PFSK-1 (cell line): ENCODE measurements around the gene GRK4.

Source experiments
- FOXP2 ChIP-seq: optimal IDR thresholded peaks from 2 replicates; pipeline ENCODE3; 2011; ENCODE audit warnings: borderline replicate concordance, control low read depth, inconsistent platforms; ENCODE audit not compliant: insufficient read depth; ENCODE audit errors: extremely low read length, extremely low read depth
- POLR2AphosphoS5 ChIP-seq: IDR thresholded peaks from 2 replicates; pipeline ENCODE4 v1.6.1; 2012; ENCODE audit warnings: low read depth, mild to moderate bottlenecking, control low read depth, low read length, moderate library complexity
- SIN3A ChIP-seq: IDR thresholded peaks from 2 replicates; pipeline ENCODE4 v1.6.1; 2012; ENCODE audit warnings: mild to moderate bottlenecking, low read length, moderate library complexity, borderline replicate concordance; ENCODE audit not compliant: insufficient read depth
- TAF1 ChIP-seq: IDR thresholded peaks from 2 replicates; pipeline ENCODE4 v1.6.1; 2012; ENCODE audit warnings: low read length, control low read depth, borderline replicate concordance; ENCODE audit not compliant: insufficient read depth
- TF ChIP-seq, protein P1 (sequence below), 2 experiments: IDR thresholded peaks; 2 replicates each; pipeline versions ENCODE4 v1.6.1 to v1.8.0; 2011 to 2012; ENCODE audit warnings: low read depth in 2 of 2, low read length in 2 of 2, control low read depth in 1 of 2, inconsistent platforms in 1 of 2, mild to moderate bottlenecking in 1 of 2, moderate library complexity in 1 of 2; ENCODE audit not compliant: insufficient read depth in 1 of 2

GRK4 gene

DNA sequence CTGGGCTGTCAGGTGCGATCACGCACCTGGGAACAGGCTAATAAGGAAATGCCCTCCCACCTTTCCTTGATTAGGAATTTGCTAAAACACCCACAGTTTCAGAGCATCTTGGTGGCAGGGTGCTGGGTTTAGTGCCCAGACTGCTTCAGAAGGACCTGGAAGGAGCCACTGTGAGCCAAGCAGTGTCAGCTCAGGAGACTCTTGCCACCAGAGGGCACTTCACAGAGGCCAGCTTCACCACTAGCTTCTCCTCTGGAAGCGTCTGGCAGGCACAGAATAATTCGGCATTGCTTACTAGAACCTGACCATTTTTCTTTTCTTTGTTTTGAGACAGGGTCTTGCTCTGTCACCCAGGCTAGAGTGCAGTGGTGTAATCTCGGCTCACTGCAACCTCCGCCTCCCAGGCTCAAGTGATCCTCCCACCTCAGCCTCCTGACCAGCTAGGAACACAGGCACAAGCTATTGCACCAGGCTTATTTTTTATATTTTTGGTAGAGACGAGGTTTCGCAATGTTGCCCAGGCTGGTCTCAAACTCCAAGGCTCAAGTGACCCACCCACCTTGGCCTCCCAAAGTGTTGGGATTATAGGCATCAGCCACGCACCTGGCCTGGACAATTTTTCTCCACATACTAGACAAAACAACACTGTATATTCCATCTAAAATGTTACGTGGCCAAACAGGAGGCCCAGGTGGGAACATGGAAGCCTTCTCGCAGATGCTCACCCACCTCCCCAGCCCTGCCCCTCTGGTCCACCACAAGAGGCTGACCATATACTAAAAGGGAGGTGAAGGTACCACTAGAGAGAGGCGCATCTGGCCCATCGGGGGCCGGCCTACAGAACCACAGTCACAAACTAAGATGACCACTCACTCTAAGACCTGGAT is 14.2 kb upstream of the GRK4 start:
- TF ChIP-seq SIN3A (no peak), POLR2AphosphoS5 (no peak), FOXP2 (no peak), TAF1 (no peak)
- TF ChIP-seq, protein P1, sequence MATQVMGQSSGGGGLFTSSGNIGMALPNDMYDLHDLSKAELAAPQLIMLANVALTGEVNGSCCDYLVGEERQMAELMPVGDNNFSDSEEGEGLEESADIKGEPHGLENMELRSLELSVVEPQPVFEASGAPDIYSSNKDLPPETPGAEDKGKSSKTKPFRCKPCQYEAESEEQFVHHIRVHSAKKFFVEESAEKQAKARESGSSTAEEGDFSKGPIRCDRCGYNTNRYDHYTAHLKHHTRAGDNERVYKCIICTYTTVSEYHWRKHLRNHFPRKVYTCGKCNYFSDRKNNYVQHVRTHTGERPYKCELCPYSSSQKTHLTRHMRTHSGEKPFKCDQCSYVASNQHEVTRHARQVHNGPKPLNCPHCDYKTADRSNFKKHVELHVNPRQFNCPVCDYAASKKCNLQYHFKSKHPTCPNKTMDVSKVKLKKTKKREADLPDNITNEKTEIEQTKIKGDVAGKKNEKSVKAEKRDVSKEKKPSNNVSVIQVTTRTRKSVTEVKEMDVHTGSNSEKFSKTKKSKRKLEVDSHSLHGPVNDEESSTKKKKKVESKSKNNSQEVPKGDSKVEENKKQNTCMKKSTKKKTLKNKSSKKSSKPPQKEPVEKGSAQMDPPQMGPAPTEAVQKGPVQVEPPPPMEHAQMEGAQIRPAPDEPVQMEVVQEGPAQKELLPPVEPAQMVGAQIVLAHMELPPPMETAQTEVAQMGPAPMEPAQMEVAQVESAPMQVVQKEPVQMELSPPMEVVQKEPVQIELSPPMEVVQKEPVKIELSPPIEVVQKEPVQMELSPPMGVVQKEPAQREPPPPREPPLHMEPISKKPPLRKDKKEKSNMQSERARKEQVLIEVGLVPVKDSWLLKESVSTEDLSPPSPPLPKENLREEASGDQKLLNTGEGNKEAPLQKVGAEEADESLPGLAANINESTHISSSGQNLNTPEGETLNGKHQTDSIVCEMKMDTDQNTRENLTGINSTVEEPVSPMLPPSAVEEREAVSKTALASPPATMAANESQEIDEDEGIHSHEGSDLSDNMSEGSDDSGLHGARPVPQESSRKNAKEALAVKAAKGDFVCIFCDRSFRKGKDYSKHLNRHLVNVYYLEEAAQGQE (IDR thresholded peaks at IDR 0.05; ENCODE audit: insufficient read depth in 1 of 2, low read depth in 2 of 2, low read length in 2 of 2) = no peak

DNA sequence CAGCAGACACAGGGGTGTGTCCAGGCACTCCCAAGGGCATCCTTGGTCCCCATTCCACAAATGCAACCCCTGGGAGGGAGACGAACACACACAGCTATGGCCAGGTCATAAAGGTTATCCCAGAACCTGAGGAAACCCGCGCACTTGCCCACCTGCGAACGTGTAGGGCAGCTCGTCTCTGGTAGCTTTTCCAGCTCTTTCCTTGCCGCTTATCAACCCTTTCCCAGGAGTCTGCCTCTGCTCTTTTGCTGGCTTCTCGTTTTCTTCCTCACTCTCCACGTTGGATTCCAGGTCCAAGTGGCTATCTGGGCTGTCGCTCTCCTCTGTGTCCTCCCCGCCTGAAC is 13.6 kb upstream of the GRK4 start:
- TF ChIP-seq, protein P1 (IDR thresholded peaks at IDR 0.05; ENCODE audit: insufficient read depth in 1 of 2, low read depth in 2 of 2, low read length in 2 of 2) = no peak
- TF ChIP-seq SIN3A (no peak), TAF1 (no peak), FOXP2 (no peak), POLR2AphosphoS5 (no peak)

DNA sequence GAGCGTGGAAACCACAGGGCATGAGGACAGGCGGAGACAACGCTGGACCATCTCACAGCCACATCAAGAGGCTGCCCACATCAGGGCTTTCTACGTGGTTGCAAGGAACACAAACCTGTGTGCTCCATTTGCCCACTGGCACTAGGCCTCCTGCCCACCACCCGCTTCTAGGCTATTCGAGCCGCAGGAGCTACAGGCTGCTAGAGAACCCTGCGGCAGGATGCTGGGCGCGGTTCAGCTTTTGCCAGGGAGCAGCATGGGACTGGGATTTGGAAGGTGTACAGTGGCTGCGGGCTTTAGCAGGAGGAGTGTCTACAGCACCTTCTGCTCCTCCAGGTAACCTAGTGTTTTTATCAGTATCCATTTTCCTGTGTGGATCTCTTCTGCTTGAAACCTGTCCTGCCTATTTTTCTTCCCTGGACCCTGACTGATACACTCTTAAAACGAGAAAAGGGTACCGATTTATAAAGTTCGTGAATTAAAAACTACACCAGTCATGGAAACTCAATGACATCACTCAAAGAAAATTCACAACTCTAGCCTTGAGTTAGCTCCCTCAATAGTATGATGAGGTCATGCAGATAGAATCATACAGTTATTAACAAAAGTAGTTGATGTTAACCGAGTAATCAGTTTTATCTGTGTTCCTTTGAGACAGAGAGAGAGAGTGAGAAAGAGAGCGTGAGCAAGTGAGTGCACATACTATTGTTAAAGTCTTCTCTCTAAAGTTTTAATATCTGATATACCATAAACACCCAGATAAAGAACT is 13.0 kb upstream of the GRK4 start:
- TF ChIP-seq SIN3A (no peak), TAF1 (no peak), POLR2AphosphoS5 (no peak), FOXP2 (no peak)
- TF ChIP-seq, protein P1 (IDR thresholded peaks at IDR 0.05; ENCODE audit: insufficient read depth in 1 of 2, low read depth in 2 of 2, low read length in 2 of 2) = no peak

DNA sequence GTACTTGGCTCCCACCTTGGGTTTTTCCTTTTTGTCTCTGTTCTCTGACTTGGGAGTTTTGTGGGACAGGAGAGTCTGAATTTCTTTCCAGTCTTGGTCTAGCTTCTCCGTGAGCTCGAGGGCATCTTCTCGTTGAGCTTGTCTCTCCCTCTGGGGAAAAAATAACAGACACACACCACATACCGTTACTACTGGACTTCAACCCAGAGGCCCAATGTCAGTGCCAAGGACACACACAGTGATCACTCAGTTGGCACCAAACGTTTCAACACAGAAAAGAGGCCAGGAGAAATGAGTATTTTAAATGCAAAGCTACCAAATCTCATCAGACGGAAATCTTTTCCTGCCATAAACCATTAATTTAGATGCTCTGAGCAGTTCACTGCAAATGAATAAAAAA is 9.9 kb upstream of the GRK4 start:
- TF ChIP-seq, protein P1 (IDR thresholded peaks at IDR 0.05; ENCODE audit: insufficient read depth in 1 of 2, low read depth in 2 of 2, low read length in 2 of 2) = no peak
- TF ChIP-seq SIN3A (no peak), TAF1 (no peak), POLR2AphosphoS5 (no peak), FOXP2 (no peak)
